ENCODE data around the gene RRP1B.
"Not testable (repeated sequence)": the region's sequence is repeated elsewhere in the genome, so short reads cannot be mapped to it uniquely, and the experiment has no call there.

Gene RRP1B

DNA sequence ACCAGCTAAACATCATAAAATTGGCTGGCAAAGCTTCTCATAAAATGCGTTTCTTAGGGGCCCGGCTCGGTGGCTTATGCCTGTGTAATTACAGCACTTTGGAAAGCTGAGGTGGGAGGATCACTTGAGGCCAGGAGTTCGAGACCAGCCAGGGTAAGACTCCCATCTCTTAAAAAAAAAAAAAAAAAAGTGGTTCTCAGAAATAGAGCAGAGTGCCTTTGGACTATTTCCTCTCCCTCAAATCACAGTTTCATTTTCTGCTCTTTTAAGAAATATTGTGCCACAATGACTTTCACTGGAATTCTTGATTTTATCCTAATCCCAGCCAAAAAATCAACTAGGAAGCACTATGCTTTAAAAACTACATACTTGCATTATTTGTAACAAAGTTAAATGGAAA lies 13.4 kb upstream of the RRP1B start:
- no peaks in the 10 kb centered on the region for H3K36me3 ChIP-seq
- H3K4me1 ChIP-seq = peaks cover 19 to 32% (median 24%) of the 10 kb centered on the region in 10 experiments
- TF ChIP-seq Cebpa-rat (IDR thresholded peaks at IDR 0.05) = no peak
- H3K4me2 ChIP-seq = peak overlapping the region; percentile 44 to 77 (median 60)
- no peaks in the 10 kb centered on the region for H3K27me3 ChIP-seq
- no peak overlapping the region; a peak in 2 of 20 replicates for H3K4me3 ChIP-seq
- no peaks in the 10 kb centered on the region for H4K20me1 ChIP-seq
- H3K9ac ChIP-seq = peak overlapping the region in 7 of 11 experiments; percentile 1 to 54 (median 21); a peak in 6 of 22 replicates
- no peaks in the 10 kb centered on the region for H3K9me3 ChIP-seq (replicated peaks in 1 of 11)
- H3K27ac ChIP-seq = peak overlapping the region in 7 of 11 experiments; percentile 21 to 68 (median 29); a peak in 14 of 22 replicates

- Histone ChIP-seq H4K20me1 (no peaks in the 10 kb centered on the region), H3K9ac (peak overlapping the region in 1 of 11 experiments; percentile 54; a peak in 1 of 22 replicates), H3K4me1 (peaks cover 19 to 32% (median 24%) of the 10 kb centered on the region in 10 experiments), H3K27me3 (no peaks in the 10 kb centered on the region), H3K4me3 (no peak overlapping the region; a peak in 1 of 20 replicates), H3K4me2 (peak overlapping the region; percentile 44 to 77 (median 60); a peak in 20 of 22 replicates), H3K27ac (peak overlapping the region in 2 of 11 experiments; percentile 57 to 68; a peak in 2 of 22 replicates), H3K9me3 (replicated peaks in 1 of 11) (no peaks in the 10 kb centered on the region), H3K36me3 (no peaks in the 10 kb centered on the region)
- 0 out of 22 replicates have a peak, but pooled peaks of 1 of the 11 experiments have one; percentile 20 for TF ChIP-seq Cebpa-rat (IDR thresholded peaks at IDR 0.05)
Observed at GRCh38 chr21:43646550-43647260, 12.7 kb upstream of the RRP1B start.

- Histone ChIP-seq H3K36me3 (no peaks in the 10 kb centered on the region), H3K4me1 (peaks cover 22 to 43% (median 32%) of the 10 kb centered on the region in 10 experiments), H3K27me3 (no peaks in the 10 kb centered on the region), H3K4me3 (no peak overlapping the region), H4K20me1 (no peaks in the 10 kb centered on the region), H3K4me2 (no peak overlapping the region), H3K27ac (no peak overlapping the region), H3K9me3 (replicated peaks in 1 of 11) (no peaks in the 10 kb centered on the region), H3K9ac (peak overlapping the region in 3 of 11 experiments; percentile 7 to 34 (median 30); a peak in 1 of 22 replicates)
- no peak for TF ChIP-seq Cebpa-rat (IDR thresholded peaks at IDR 0.05)
Observed at GRCh38 chr21:43648171-43648570, 11.2 kb upstream of the RRP1B start.

GRCh38 chr21:43651926-43652325 lies 7.4 kb upstream of the RRP1B start:
- not testable (repeated sequence) for H3K9ac ChIP-seq; H3K36me3 ChIP-seq; H3K27me3 ChIP-seq; H3K27ac ChIP-seq; H4K20me1 ChIP-seq; H3K9me3 ChIP-seq (replicated peaks in 1 of 11); H3K4me3 ChIP-seq
- H3K4me1 ChIP-seq = peaks cover 0 to 18% (median 13%) of the 10 kb centered on the region in 10 experiments; a peak in 14 of 20 replicates
- peak overlapping the region in 8 of 11 experiments; percentile 13 to 52 (median 36); a peak in 15 of 22 replicates for H3K4me2 ChIP-seq

DNA sequence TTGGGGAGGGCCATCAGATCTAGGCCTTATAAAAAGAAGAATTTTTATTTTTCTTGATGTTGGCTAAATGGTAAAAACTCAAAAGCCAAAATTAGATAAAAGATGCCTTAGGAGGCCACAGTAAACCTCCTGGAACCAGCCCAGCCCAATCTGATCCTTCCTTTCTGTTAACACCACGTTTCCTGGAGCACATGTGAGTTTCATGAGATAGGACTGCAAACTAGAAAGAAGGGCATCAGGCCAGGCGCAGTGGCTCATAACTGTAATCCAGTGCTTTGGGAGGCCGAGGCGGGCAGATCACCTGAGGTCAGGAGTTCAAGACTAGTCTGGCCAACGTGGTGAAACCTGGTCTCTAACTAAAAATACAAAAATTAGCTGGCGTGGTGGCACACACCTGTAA lies 6.7 kb upstream of the RRP1B start:
- no peak for TF ChIP-seq Cebpa-rat (IDR thresholded peaks at IDR 0.05)
- H3K4me3 ChIP-seq = no peak overlapping the region
- no peaks in the 10 kb centered on the region for H3K36me3 ChIP-seq
- H3K9me3 ChIP-seq (replicated peaks in 1 of 11) = no peaks in the 10 kb centered on the region
- H3K4me2 ChIP-seq = peak overlapping the region in 8 of 11 experiments; percentile 13 to 52 (median 36); a peak in 15 of 22 replicates
- H3K27ac ChIP-seq = no peak overlapping the region
- H4K20me1 ChIP-seq = no peaks in the 10 kb centered on the region
- no peaks in the 10 kb centered on the region for H3K27me3 ChIP-seq
- H3K9ac ChIP-seq = no peak overlapping the region
- peaks cover 6 to 22% (median 20%) of the 10 kb centered on the region in 10 experiments for H3K4me1 ChIP-seq

DNA sequence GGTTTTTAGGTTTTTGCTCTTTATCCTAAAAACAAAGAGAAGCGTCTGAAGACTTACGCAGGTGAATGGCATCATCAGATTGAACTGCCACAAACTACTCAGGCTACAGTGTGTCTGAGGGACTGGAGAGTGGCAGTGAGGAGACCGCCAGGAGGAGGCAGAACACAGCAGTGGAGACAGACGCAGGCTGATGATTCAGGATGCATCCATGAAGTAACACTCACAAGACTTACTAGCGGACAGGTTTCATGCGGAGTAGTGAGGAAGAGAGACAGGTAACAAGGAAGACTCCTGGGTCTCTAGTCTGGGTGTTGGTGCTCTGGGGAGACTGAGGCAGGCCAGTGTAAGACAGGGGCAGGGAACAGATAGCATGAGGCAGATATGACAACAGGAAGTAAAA lies 5.7 kb upstream of the RRP1B start:
- Histone ChIP-seq H4K20me1 (no peaks in the 10 kb centered on the region), H3K36me3 (no peaks in the 10 kb centered on the region), H3K27me3 (no peaks in the 10 kb centered on the region), H3K9ac (no peak overlapping the region), H3K9me3 (replicated peaks in 1 of 11) (no peaks in the 10 kb centered on the region; a peak in 1 of 22 replicates), H3K4me3 (no peak overlapping the region), H3K4me2 (no peak overlapping the region), H3K27ac (no peak overlapping the region), H3K4me1 (peaks cover 16 to 32% (median 30%) of the 10 kb centered on the region in 10 experiments)
- TF ChIP-seq Cebpa-rat (IDR thresholded peaks at IDR 0.05) = no peak

DNA sequence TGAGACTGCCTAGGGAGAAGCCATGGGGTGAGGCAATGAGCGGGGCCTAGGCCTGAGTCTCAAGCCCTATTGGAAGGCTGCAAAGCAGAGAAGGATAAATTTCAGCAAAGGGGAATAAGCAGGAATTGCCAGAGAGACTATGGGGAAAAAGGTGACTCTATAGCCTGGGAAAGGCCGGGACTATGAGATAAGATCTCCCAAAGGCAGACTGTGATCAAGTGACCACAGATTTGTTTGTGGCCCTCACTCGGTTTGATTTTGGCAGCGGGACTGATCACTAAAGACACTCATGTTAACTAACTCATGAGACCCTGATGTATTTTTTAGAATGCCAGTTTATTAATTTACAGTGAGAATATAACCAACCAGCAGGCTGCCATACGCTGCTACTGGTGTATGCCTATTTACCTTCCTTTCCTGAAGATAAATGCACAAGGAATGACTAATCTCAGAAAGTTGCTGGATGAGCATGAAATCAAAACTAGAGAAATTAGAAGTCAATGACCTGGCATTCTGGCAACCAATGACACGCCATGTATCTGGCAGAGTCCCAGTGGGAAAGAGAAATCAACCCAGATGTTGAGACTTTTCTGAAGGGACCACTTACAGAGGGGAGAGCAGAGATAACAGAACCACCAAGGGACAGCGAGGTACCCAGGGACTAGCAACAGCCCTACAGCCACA lies 4.4 kb upstream of the RRP1B start:
- Histone ChIP-seq H3K27ac (no peak overlapping the region), H3K9ac (no peak overlapping the region), H3K9me3 (replicated peaks in 1 of 11) (no peaks in the 10 kb centered on the region; a peak in 1 of 22 replicates), H4K20me1 (no peaks in the 10 kb centered on the region), H3K27me3 (no peaks in the 10 kb centered on the region), H3K36me3 (no peaks in the 10 kb centered on the region), H3K4me1 (peaks cover 22 to 38% (median 36%) of the 10 kb centered on the region in 10 experiments), H3K4me3 (no peak overlapping the region), H3K4me2 (no peak overlapping the region)
- TF ChIP-seq Cebpa-rat (IDR thresholded peaks at IDR 0.05) = no peak

GRCh38 chr21:43657355-43658087 lies 1.8 kb upstream of the RRP1B start:
- Histone ChIP-seq H3K9me3 (replicated peaks in 1 of 11) (no peaks in the 10 kb centered on the region; a peak in 1 of 22 replicates), H3K9ac (peak overlapping the region in 1 of 11 experiments; percentile 25; a peak in 2 of 22 replicates), H3K36me3 (peaks cover 1 to 17% (median 15%) of the 10 kb centered on the region in 11 experiments; a peak in 21 of 22 replicates)

More at GRCh38 chr21:43657355-43658087, 1.8 kb upstream of the RRP1B start:
- Histone ChIP-seq H3K27ac (peak overlapping the region in 4 of 11 experiments; percentile 1 to 39 (median 14); a peak in 1 of 22 replicates), H3K4me2 (peak overlapping the region; percentile 52 to 92 (median 82)), H3K4me1 (peaks cover 39 to 51% (median 48%) of the 10 kb centered on the region in 10 experiments), H4K20me1 (peaks cover 5 to 21% (median 19%) of the 10 kb centered on the region in 11 experiments; a peak in 20 of 22 replicates), H3K4me3 (no peak overlapping the region; a peak in 1 of 20 replicates), H3K27me3 (no peaks in the 10 kb centered on the region)
- TF ChIP-seq Cebpa-rat (IDR thresholded peaks at IDR 0.05) = no peak
